ENCODE measurements around the gene B3GAT3.
A peak's percentile ranks its signal among the peaks of the same experiment; 100 is the strongest.
"Not testable (repeated sequence)": the region's sequence is repeated elsewhere in the genome, so short reads cannot be mapped to it uniquely, and the experiment has no call there.

Gene B3GAT3

GRCh38 chr11:62632492-62632891, 10.7 kb upstream of the B3GAT3 start:
- no peak overlapping the region for H3K27ac ChIP-seq
- TF ChIP-seq CTCF (conservative IDR thresholded peaks at IDR 0.05) (no peak), ZFX (IDR thresholded peaks at IDR 0.05) (no peak)

GRCh38 chr11:62627713-62628112, 5.9 kb upstream of the B3GAT3 start:
- H3K27ac ChIP-seq, result no peak overlapping the region
- TF ChIP-seq CTCF (conservative IDR thresholded peaks at IDR 0.05), result no peak
- TF ChIP-seq ZFX (IDR thresholded peaks at IDR 0.05), result no peak

- H3K27ac ChIP-seq, result peak overlapping the region; percentile 96
- TF ChIP-seq ZFX (IDR thresholded peaks at IDR 0.05), result no peak
- no peak for TF ChIP-seq CTCF (conservative IDR thresholded peaks at IDR 0.05)
These were observed 797 bp upstream of the B3GAT3 start for GRCh38 chr11:62622476-62623089.

- H3K27ac ChIP-seq, result peak overlapping the region; percentile 96
- TF ChIP-seq ZFX (IDR thresholded peaks at IDR 0.05) (no peak), CTCF (conservative IDR thresholded peaks at IDR 0.05) (no peak)
These were observed 689 bp downstream of the B3GAT3 start for GRCh38 chr11:62621027-62621566.

GRCh38 chr11:62616957-62617356, 4.8 kb downstream of the B3GAT3 start:
- not testable (repeated sequence) for H3K27ac ChIP-seq

- H3K27ac ChIP-seq, result no peak overlapping the region; the same call in 1 of the 2 replicates
- no peak for TF ChIP-seq ZFX (IDR thresholded peaks at IDR 0.05)
- TF ChIP-seq CTCF (conservative IDR thresholded peaks at IDR 0.05), result no peak
These were observed 6.3 kb downstream of the B3GAT3 start for GRCh38 chr11:62615521-62615920.

GRCh38 chr11:62614275-62614674, 7.5 kb downstream of the B3GAT3 start:
- H3K27ac ChIP-seq, result peak overlapping the region; percentile 80
- no peak for TF ChIP-seq ZFX (IDR thresholded peaks at IDR 0.05)
- no peak for TF ChIP-seq CTCF (conservative IDR thresholded peaks at IDR 0.05)

- peak overlapping the region; percentile 80 for H3K27ac ChIP-seq
- TF ChIP-seq CTCF (conservative IDR thresholded peaks at IDR 0.05) (no peak), ZFX (IDR thresholded peaks at IDR 0.05) (no peak)
These were observed 8.5 kb downstream of the B3GAT3 start for GRCh38 chr11:62613291-62613778.
